Activated CD4-positive, alpha-beta memory T cell treated with anti-CD3 and anti-CD28 coated beads for 36 hours (primary cell): ENCODE data around the gene CNTRL. TPM values are rescaled to one million over a fixed set of nuclear protein-coding genes. Genes with fewer than 3 reads are reported as not detected.
"Not testable (repeated sequence)": the region's sequence is repeated elsewhere in the genome, so short reads cannot be mapped to it uniquely, and the experiment has no call there.

Experiments used
- CTCF ChIA-PET: fragments of 350-600 bp; sonication (Branson Sonifier 250); formaldehyde crosslinking; loops from one replicate; lab custom pipeline; 2021; ENCODE audit warnings: antibody characterized with exemption, inconsistent platforms; lab: Charles Lee
- POLR2A ChIA-PET: fragments of 350-600 bp; sonication (Branson Sonifier 250); formaldehyde crosslinking; loops from one replicate; lab custom pipeline; 2021; ENCODE audit warnings: antibody characterized with exemption; lab: Charles Lee
- DNase-seq: peaks from one replicate; pipeline ENCODE4 v3.0.0-alpha.2; 2020
- H3K27ac Mint-ChIP-seq: one replicate; pipeline ENCODE4 v1.8.0; 2021; ENCODE audit warnings: mixed read lengths
- H3K27me3 Mint-ChIP-seq: one replicate; pipeline ENCODE4 v1.8.0; 2021; ENCODE audit warnings: mixed read lengths
- H3K36me3 Mint-ChIP-seq: one replicate; pipeline ENCODE4 v1.8.0; 2021; ENCODE audit warnings: mixed read lengths
- H3K4me1 Mint-ChIP-seq: one replicate; pipeline ENCODE4 v1.8.0; 2021; ENCODE audit warnings: low read depth, mixed read lengths
- H3K4me3 Mint-ChIP-seq: one replicate; pipeline ENCODE4 v1.8.0; 2021; ENCODE audit warnings: mild to moderate bottlenecking, mixed read lengths
- H3K9me3 Mint-ChIP-seq: one replicate; pipeline ENCODE4 v1.8.0; 2021; ENCODE audit warnings: mixed read lengths
- intact Hi-C: fragments of 100-400 bp; cut with micrococcal nuclease; formaldehyde crosslinking; loops from one replicate; pipeline ENCODE4 v1.15.1; 2023
- total RNA-seq, 2 experiments: library from RNA; stranded (reverse); gene quantifications; one replicate each; pipeline ENCODE4 v1.2.3, GENCODE V29; 2021

CNTRL gene
- total RNA-seq, 2 experiments from 2014 or later, result 60.0 to 65.1 TPM

DNA sequence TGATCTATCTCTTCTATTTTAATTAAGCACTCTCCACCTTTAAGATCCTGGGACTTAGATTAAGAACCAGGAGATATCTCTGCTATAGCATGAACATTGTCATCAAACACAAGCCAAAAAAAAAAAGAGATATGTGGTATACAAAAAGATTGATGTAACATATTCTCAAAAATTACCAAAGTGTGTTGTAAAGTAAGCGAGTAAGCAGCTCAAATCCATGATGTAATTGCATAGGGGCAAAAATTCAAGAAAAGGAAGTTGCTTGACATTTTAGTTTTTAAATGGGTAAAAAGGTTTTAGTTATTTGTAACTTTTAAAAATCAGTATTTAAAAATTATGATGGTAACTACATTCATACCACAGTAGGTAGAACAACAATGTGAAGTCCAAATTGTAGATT is 40.7 kb downstream of the CNTRL start:
- no peak for DNase-seq
- no peaks in the 10 kb centered on the region for H3K9me3 Mint-ChIP-seq
- H3K4me3 Mint-ChIP-seq, result no peak overlapping the region
- H3K36me3 Mint-ChIP-seq, result peaks cover 24% of the 10 kb centered on the region
- peaks cover 8% of the 10 kb centered on the region for H3K4me1 Mint-ChIP-seq
- no peaks in the 10 kb centered on the region for H3K27me3 Mint-ChIP-seq
- intact Hi-C loops, result no loop called here
- POLR2A ChIA-PET, result interaction anchor here (0.6 kb wide), 1 partner anchor 192 kb away, joined by 4 read pairs; no protein-coding TSS in a partner anchor
- H3K27ac Mint-ChIP-seq, result no peak overlapping the region
- CTCF ChIA-PET, result no interaction called here

DNA sequence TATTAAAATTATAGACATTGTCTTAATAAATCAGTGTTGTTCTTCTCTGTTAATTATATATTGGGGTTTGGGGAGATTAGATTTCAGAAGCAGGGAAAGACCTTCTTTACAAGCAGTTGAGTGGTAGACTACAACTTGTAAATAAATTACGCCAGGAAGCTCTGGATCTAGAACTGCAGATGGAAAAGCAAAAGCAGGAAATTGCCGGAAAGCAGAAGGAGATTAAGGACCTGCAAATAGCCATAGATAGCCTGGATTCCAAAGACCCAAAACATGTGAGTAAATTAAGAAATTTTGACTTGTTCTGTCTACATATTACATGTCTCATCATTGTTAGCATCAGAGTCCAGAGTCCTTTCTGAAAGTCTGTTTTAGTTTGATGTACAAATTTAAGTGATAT is 43.5 kb downstream of the CNTRL start:
- no peak overlapping the region for H3K4me3 Mint-ChIP-seq
- ChIA-PET POLR2A (no interaction called here), CTCF (no interaction called here)
- DNase-seq, result no peak
- H3K36me3 Mint-ChIP-seq, result peaks cover 22% of the 10 kb centered on the region
- peaks cover 30% of the 10 kb centered on the region for H3K4me1 Mint-ChIP-seq
- intact Hi-C loops, result no loop called here
- H3K9me3 Mint-ChIP-seq, result no peaks in the 10 kb centered on the region
- no peaks in the 10 kb centered on the region for H3K27me3 Mint-ChIP-seq
- no peak overlapping the region for H3K27ac Mint-ChIP-seq

GRCh38 chr9:121120386-121120785 is 45.6 kb downstream of the CNTRL start:
- H3K27ac Mint-ChIP-seq, result peak overlapping the region; percentile 49
- H3K36me3 Mint-ChIP-seq, result peaks cover 28% of the 10 kb centered on the region
- POLR2A ChIA-PET, result interaction anchor here (1.2 kb wide), 1 partner anchor 45 kb away, joined by 3 read pairs; no protein-coding TSS in a partner anchor
- intact Hi-C loops, result loop anchor here (2.0 to 5.0 kb wide), 4 partner anchors 80 to 252 kb away; partner anchors contain the start of genes RAB14 and STOM
- no peak for DNase-seq
- no peaks in the 10 kb centered on the region for H3K27me3 Mint-ChIP-seq
- no peaks in the 10 kb centered on the region for H3K9me3 Mint-ChIP-seq
- CTCF ChIA-PET, result interaction anchor here (0.6 to 2.7 kb wide), 6 partner anchors 48 to 403 kb away, joined by 3 to 12 read pairs (median 6); no protein-coding TSS in a partner anchor
- peaks cover 44% of the 10 kb centered on the region for H3K4me1 Mint-ChIP-seq
- H3K4me3 Mint-ChIP-seq, result no peak overlapping the region

- CTCF ChIA-PET, result interaction anchor here (0.7 to 2.7 kb wide), 12 partner anchors 10 to 365 kb away, joined by 3 to 12 read pairs (median 5); partner anchors contain the start of genes CNTRL and RAB14
- H3K9me3 Mint-ChIP-seq, result no peaks in the 10 kb centered on the region
- POLR2A ChIA-PET, result interaction anchor here (0.6 to 1.4 kb wide), 6 partner anchors 11 to 328 kb away, joined by 3 to 5 read pairs (median 3); no protein-coding TSS in a partner anchor
- no peaks in the 10 kb centered on the region for H3K27me3 Mint-ChIP-seq
- peaks cover 29% of the 10 kb centered on the region for H3K36me3 Mint-ChIP-seq
- DNase-seq, result peak; percentile 99
- intact Hi-C loops, result loop anchor here (1.0 to 5.0 kb wide), 7 partner anchors 35 to 278 kb away; partner anchors contain the start of genes CNTRL, RAB14 and STOM
- H3K27ac Mint-ChIP-seq, result peak overlapping the region; percentile 89
- peak overlapping the region; percentile 77 for H3K4me3 Mint-ChIP-seq
- peaks cover 48% of the 10 kb centered on the region for H3K4me1 Mint-ChIP-seq
These were observed 46.9 kb downstream of the CNTRL start for GRCh38 chr9:121121582-121122087.

GRCh38 chr9:121122246-121123032 is 47.7 kb downstream of the CNTRL start:
- peaks cover 48% of the 10 kb centered on the region for H3K4me1 Mint-ChIP-seq
- peak overlapping the region; percentile 77 for H3K4me3 Mint-ChIP-seq
- POLR2A ChIA-PET, result interaction anchor here (1.4 kb wide), 1 partner anchor 10 kb away, joined by 3 read pairs; no protein-coding TSS in a partner anchor
- H3K36me3 Mint-ChIP-seq, result peaks cover 36% of the 10 kb centered on the region
- CTCF ChIA-PET, result interaction anchor here (1.0 to 2.7 kb wide), 9 partner anchors 9 to 366 kb away, joined by 3 to 12 read pairs (median 6); partner anchors contain the start of genes CNTRL and RAB14
- peak; percentile 23 for DNase-seq
- peak overlapping the region; percentile 89 for H3K27ac Mint-ChIP-seq
- H3K9me3 Mint-ChIP-seq, result no peaks in the 10 kb centered on the region
- intact Hi-C loops, result loop anchor here (5.0 kb wide), 1 partner anchor 250 kb away; the partner anchor contains the start of gene STOM
- H3K27me3 Mint-ChIP-seq, result no peaks in the 10 kb centered on the region

GRCh38 chr9:121123816-121124535 is 49.2 kb downstream of the CNTRL start:
- H3K9me3 Mint-ChIP-seq, result peaks cover 6% of the 10 kb centered on the region
- H3K36me3 Mint-ChIP-seq, result peaks cover 45% of the 10 kb centered on the region
- ChIA-PET CTCF (interaction anchor here (1.3 to 1.4 kb wide), 3 partner anchors 23 to 142 kb away, joined by 3 to 4 read pairs (median 3); partner anchors contain the start of gene RAB14), POLR2A (interaction anchor here (1.0 kb wide), 1 partner anchor 24 kb away, joined by 3 read pairs; no protein-coding TSS in a partner anchor)
- H3K4me3 Mint-ChIP-seq, result no peak overlapping the region
- DNase-seq, result no peak
- peak overlapping the region; percentile 45 for H3K27ac Mint-ChIP-seq
- peaks cover 56% of the 10 kb centered on the region for H3K4me1 Mint-ChIP-seq
- H3K27me3 Mint-ChIP-seq, result no peaks in the 10 kb centered on the region
- intact Hi-C loops, result loop anchor here (5.0 kb wide), 1 partner anchor 248 kb away; the partner anchor contains the start of gene STOM

DNA sequence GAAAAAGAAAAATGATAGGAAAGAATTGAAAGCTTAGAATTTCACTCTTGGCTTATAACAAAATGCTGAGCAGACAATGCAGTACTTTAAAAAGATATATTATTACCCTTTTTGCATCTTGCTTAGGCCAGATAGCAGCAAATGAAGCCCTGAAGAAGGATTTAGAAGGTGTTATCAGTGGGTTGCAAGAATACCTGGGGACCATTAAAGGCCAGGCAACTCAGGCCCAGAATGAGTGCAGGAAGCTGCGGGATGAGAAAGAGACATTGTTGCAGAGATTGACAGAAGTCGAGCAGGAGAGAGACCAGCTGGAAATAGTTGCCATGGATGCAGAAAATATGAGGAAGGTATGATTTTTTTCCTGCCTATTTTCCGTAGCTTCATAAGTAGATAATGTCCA is 50.8 kb downstream of the CNTRL start:
- no peak overlapping the region for H3K27ac Mint-ChIP-seq
- H3K9me3 Mint-ChIP-seq, result peaks cover 10% of the 10 kb centered on the region
- peaks cover 62% of the 10 kb centered on the region for H3K4me1 Mint-ChIP-seq
- ChIA-PET POLR2A (no interaction called here), CTCF (interaction anchor here (0.6 kb wide), 1 partner anchor 167 kb away, joined by 4 read pairs; no protein-coding TSS in a partner anchor)
- no peak overlapping the region for H3K4me3 Mint-ChIP-seq
- intact Hi-C loops, result no loop called here
- DNase-seq, result no peak
- H3K27me3 Mint-ChIP-seq, result no peaks in the 10 kb centered on the region
- H3K36me3 Mint-ChIP-seq, result peaks cover 58% of the 10 kb centered on the region

GRCh38 chr9:121129384-121129783 is 54.6 kb downstream of the CNTRL start:
- CTCF ChIA-PET, H3K27ac Mint-ChIP-seq, intact Hi-C loops, DNase-seq, H3K9me3 Mint-ChIP-seq, POLR2A ChIA-PET, H3K4me3 Mint-ChIP-seq, H3K27me3 Mint-ChIP-seq: not testable (repeated sequence)
- H3K36me3 Mint-ChIP-seq, result peaks cover 76% of the 10 kb centered on the region
- H3K4me1 Mint-ChIP-seq, result peaks cover 63% of the 10 kb centered on the region

DNA sequence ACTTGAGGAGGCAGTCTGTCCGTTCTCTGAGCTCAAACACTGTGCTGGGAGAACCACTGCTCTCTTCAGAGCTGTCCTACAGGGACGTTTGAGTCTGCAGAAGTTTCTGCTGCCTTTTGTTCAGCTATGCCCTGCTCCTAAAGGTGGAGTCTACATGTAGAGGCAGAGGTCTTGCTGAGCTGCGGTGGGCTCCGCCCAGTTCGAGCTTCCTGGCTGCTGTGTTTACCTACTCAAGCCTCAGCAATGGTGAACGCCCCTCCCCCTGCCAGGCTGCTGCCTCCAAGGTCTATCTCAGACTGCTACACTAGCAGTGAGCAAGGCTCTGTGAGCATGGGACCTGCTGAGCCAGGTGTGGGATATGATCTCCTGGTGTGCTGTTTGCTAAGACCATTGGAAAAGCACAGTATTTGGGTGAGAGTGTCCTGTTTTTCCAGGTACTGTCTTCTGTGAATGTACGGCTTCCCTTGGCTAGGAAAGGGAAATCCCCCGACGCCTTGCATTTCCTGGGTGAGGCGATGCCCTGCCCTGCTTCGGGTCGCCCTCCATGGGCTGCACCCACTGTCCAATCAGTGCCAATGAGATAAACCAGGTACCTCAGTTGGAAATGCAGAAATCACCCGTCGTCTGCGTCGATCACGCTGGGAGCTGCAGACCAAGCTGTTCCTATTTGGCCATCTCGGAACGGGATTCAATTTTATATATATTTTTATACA is 58.5 kb downstream of the CNTRL start:
- Mint-ChIP-seq H3K4me1 (peaks cover 61% of the 10 kb centered on the region), H3K27me3 (no peaks in the 10 kb centered on the region), H3K4me3 (no peak overlapping the region), H3K36me3 (peaks cover 68% of the 10 kb centered on the region), H3K9me3 (peaks cover 10% of the 10 kb centered on the region), H3K27ac (peak overlapping the region; percentile 59)
- CTCF ChIA-PET, result interaction anchor here (0.8 to 1.1 kb wide), 2 partner anchors 145 to 152 kb away, joined by 3 read pairs; no protein-coding TSS in a partner anchor
- DNase-seq, result peak; percentile 82
- intact Hi-C loops, result no loop called here
- POLR2A ChIA-PET, result interaction anchor here (0.8 kb wide), 2 partner anchors 12 to 228 kb away, joined by 3 read pairs; no protein-coding TSS in a partner anchor

DNA sequence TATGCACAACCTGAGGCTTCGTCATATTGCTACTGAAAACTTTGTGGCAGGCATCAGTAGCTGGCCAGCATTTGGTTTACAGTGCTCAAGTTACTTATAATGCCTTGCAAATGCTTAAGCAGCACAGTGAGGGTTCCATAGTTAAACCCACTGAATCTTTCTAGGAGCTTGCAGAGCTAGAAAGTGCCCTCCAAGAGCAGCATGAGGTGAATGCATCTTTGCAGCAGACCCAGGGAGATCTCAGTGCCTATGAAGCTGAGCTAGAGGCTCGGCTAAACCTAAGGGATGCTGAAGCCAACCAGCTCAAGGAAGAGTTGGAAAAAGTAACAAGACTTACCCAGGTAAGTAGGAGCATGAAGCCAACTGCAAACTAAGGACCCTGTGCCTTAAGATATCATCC is 60.9 kb downstream of the CNTRL start:
- ChIA-PET CTCF (no interaction called here), POLR2A (no interaction called here)
- Mint-ChIP-seq H3K9me3 (no peaks in the 10 kb centered on the region), H3K27me3 (no peaks in the 10 kb centered on the region), H3K4me3 (no peak overlapping the region), H3K4me1 (peaks cover 39% of the 10 kb centered on the region), H3K36me3 (peaks cover 62% of the 10 kb centered on the region), H3K27ac (no peak overlapping the region)
- DNase-seq, result no peak
- intact Hi-C loops, result no loop called here

DNA sequence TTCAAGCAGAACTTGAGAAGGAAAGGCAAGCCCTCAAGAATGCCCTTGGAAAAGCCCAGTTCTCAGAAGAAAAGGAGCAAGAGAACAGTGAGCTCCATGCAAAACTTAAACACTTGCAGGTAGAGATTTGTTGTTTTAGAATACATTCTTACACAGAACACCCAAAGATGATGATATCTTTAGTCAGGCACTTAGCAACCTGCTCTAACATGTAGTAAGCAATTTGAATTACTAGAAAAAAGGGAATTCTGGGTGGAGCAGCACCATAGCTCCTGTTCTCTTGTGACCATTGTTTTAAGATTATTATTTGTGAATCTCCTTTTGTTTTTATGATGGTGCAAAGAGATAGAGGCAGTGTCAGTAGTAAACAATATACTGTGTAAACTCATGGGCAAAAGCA is 63.8 kb downstream of the CNTRL start:
- ChIA-PET POLR2A (no interaction called here), CTCF (no interaction called here)
- no peak overlapping the region for H3K4me3 Mint-ChIP-seq
- DNase-seq, result no peak
- H3K9me3 Mint-ChIP-seq, result no peaks in the 10 kb centered on the region
- H3K27me3 Mint-ChIP-seq, result no peaks in the 10 kb centered on the region
- intact Hi-C loops, result no loop called here
- peaks cover 61% of the 10 kb centered on the region for H3K36me3 Mint-ChIP-seq
- peaks cover 10% of the 10 kb centered on the region for H3K4me1 Mint-ChIP-seq
- no peak overlapping the region for H3K27ac Mint-ChIP-seq
